GM20431 (cell line): Measurements from ENCODE around the gene FAM120A.

Experiments used
- in situ Hi-C: fragments of 300-500 bp; cut with MseI, MboI; formaldehyde crosslinking; loops from one replicate; pipeline ENCODE4 v1.15.0; 2020; ENCODE audit warnings: low sequenced_read_pairs; ENCODE audit not compliant: unreplicated experiment

The FAM120A gene

GRCh38 chr9:93446073-93446472 is 5.4 kb upstream of the FAM120A start:
- in situ Hi-C loops = no loop called here

- in situ Hi-C loops = no loop called here
Measured at GRCh38 chr9:93447655-93448054, 3.8 kb upstream of the FAM120A start.

- in situ Hi-C loops = no loop called here
Measured at GRCh38 chr9:93451849-93452709, 594 bp downstream of the FAM120A start.

GRCh38 chr9:93452710-93453046 is 1.2 kb downstream of the FAM120A start:
- in situ Hi-C loops = no loop called here

- in situ Hi-C loops = no loop called here
Measured at GRCh38 chr9:93453047-93453914, 1.8 kb downstream of the FAM120A start, which contains the start of gene FAM120AOS. Gene FAM120AOS, minus strand, starts transcription at chr9:93453581. Its CDS starts 872 bp downstream, at chr9:93452709.

GRCh38 chr9:93456022-93456421 is 4.5 kb downstream of the FAM120A start:
- in situ Hi-C loops = no loop called here

GRCh38 chr9:93456504-93456903 is 5.0 kb downstream of the FAM120A start:
- in situ Hi-C loops = no loop called here

- in situ Hi-C loops = no loop called here
Measured at GRCh38 chr9:93457006-93457405, 5.5 kb downstream of the FAM120A start.

GRCh38 chr9:93458712-93459111 is 7.2 kb downstream of the FAM120A start:
- in situ Hi-C loops = no loop called here

- in situ Hi-C loops = no loop called here
Measured at GRCh38 chr9:93459432-93459847, 8.0 kb downstream of the FAM120A start.

GRCh38 chr9:93460689-93461413 is 9.4 kb downstream of the FAM120A start:
- in situ Hi-C loops = no loop called here

- in situ Hi-C loops = no loop called here
Measured at GRCh38 chr9:93461414-93461743, 9.9 kb downstream of the FAM120A start.

GRCh38 chr9:93461821-93462220 is 10.3 kb downstream of the FAM120A start:
- in situ Hi-C loops = no loop called here

- in situ Hi-C loops = no loop called here
Measured at GRCh38 chr9:93463638-93464248, 12.3 kb downstream of the FAM120A start.

- in situ Hi-C loops = no loop called here
Measured at GRCh38 chr9:93464395-93464794, 12.9 kb downstream of the FAM120A start.

- in situ Hi-C loops = no loop called here
Measured at GRCh38 chr9:93464876-93465275, 13.4 kb downstream of the FAM120A start.

GRCh38 chr9:93465855-93466254 is 14.4 kb downstream of the FAM120A start:
- in situ Hi-C loops = no loop called here

- in situ Hi-C loops = no loop called here
Measured at GRCh38 chr9:93466416-93467061, 15.1 kb downstream of the FAM120A start.

GRCh38 chr9:93467062-93467416 is 15.6 kb downstream of the FAM120A start:
- in situ Hi-C loops = no loop called here

GRCh38 chr9:93467462-93467861 is 16.0 kb downstream of the FAM120A start:
- in situ Hi-C loops = no loop called here
